DMS153 (cell line): Measurements from ENCODE around the gene GPR52.
"Not testable (repeated sequence)": the region's sequence is repeated elsewhere in the genome, so short reads cannot be mapped to it uniquely, and the experiment has no call there.

Experiments
- DNase-seq: peaks from one replicate; lab custom pipeline; 2025; lab: John Stamatoyannopoulos, UW

Gene GPR52, protein sequence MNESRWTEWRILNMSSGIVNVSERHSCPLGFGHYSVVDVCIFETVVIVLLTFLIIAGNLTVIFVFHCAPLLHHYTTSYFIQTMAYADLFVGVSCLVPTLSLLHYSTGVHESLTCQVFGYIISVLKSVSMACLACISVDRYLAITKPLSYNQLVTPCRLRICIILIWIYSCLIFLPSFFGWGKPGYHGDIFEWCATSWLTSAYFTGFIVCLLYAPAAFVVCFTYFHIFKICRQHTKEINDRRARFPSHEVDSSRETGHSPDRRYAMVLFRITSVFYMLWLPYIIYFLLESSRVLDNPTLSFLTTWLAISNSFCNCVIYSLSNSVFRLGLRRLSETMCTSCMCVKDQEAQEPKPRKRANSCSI

DNA sequence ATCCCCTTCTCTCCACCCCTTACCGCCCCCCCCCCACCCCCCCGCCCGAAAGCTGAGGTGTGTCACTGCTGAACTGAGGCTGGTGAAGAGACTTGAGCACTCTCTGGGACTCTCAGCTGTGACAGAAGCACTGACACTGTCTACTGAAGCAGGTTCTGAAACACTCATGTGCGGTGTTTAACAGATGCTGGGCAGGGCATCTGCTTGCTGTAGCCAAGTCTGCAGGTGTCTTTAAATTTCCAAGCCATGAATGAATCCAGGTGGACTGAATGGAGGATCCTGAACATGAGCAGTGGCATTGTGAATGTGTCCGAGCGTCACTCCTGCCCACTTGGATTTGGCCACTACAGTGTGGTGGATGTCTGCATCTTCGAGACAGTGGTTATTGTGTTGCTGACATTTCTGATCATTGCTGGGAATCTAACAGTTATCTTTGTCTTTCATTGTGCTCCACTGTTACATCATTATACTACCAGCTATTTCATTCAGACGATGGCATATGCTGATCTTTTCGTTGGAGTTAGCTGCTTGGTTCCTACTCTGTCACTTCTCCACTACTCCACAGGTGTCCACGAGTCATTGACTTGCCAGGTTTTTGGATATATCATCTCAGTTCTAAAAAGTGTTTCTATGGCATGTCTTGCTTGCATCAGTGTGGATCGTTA lies at the start of gene GPR52:
Gene GPR52 (plus strand): TSS at position 99 of the 665 bp plus-strand sequence. CDS start 148 bp downstream, at position 247.
- DNase-seq = no peak

DNA sequence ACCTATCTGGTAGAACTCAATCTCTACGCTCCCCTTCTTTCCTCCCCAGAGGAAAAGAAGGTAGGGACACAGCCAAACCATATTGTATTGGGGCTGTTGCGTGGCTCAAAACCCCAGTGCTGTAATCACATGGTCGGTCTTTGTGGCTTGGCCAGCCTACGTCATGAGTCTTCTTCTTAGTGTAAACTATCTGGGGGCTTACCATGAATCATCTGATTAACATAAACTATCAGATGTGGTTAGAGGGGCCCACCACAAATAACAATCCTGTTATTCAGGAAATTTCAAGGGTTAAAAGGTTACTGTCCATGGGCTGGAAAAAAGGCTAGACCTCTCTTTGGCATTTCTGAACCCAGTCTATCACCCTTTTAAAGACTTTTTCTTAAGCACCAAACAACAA lies 49.5 kb upstream of the GPR52 start:
- DNase-seq = no peak

DNA sequence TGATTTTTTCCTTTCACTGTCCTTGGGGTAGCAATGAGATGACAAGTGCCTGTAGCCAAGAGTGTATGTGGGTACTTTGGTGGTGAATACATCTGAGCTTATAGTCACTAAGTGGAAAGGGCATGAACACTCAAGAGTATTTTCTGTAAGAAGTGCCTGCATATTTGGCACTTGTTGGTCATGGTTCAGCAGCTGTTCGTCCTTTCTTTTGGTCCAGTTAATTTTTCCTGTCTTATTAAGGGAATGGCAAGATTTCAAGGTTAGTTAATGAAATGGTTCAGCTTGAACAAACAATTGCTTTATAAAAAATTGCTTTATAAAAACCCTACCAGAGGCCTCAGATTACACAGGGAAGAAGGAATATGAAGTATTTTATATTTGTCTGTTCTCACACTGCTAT lies 48.6 kb upstream of the GPR52 start:
- no peak for DNase-seq

DNA sequence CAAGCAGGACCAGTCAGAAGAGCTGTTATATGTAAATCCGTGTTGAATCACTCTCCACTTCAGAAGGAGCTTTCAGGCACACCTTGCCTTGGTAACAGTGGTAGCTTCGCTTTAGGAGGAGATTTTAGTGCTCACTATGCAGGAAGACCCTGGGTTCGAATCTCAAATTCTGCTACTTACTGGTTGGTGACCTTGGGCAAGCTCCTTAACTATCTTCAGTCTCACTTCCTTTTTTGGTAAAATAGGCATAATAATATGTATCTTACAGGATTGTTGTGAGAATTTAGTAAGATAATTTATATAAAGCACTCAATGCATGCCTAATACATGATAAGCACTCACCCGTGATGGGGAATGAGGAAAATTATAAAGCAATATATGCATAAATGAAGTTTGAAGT lies 46.7 kb upstream of the GPR52 start:
- no peak for DNase-seq

DNA sequence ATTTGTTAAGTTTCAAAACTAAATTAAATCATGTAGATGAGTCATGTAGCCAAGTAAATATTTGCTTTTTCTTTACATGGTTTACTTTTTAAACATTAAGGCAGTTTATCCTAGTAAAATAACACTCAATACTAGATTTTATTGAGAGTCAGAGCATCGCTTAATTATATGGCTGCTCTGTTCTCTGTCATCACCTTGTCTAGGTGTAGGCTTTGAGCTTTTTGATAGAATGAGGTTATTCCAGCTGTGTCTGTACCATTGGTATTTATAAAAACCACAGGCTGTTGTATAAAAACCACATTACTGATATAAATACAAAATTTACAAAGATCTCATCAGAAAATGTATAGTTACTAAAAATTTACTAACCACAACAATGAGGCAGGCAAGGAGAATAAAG lies 42.5 kb upstream of the GPR52 start:
- no peak for DNase-seq

DNA sequence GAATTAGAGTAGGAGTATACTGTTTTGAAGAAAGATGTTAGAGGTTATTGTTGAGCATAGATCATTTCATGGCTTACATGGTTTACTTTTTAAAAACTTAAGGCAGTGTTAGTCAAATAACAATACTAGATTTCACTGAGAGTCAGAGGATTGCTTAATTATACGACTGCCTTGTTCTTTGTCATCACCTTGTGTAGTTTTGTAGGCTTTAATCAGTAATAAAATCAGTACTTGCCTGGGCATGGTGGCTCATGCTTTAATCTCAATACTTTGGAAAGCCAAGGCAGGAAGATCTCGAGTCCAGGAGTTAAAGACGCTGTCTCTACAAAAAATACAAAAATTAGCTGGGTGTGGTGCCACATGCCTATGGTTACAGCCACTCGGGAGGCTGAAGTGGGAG lies 41.3 kb upstream of the GPR52 start:
- DNase-seq = no peak

DNA sequence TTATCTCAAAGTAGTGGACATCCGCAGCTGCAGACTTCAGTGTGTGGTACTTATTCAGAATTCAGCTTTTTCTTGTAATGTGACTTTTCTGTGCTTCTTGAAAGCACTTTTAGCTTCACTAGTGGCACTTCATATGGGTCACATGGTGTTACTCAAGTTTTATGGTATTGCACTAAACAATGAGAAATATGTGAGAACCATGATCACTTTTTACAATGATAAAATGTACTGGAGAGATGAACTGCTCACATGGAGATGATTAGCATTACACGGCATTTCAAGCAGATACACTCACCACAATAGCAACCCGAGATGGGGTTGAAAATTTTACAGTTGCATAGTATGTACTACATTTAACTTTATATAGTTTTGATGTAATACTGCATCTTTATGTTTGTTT lies 40.1 kb upstream of the GPR52 start:
- no peak for DNase-seq

DNA sequence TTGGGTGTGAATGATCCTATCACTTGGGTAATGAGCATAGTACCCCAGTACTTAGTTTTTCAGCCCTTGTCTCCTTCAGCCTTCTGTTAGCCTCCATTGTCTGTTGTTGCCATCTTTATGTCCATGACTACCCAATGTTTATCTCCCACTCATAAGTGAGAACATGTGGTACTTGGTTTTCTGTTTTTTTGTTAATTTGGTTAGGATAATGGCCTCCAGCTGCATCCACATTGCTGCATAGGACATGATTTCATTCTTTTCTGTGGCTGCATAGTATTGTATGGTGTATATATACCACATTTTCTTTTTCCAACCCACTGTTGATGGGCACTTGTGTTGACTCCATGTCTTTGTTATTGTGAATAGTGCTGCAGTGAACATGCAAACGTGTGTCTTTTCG lies 39.6 kb upstream of the GPR52 start:
- no peak for DNase-seq

DNA sequence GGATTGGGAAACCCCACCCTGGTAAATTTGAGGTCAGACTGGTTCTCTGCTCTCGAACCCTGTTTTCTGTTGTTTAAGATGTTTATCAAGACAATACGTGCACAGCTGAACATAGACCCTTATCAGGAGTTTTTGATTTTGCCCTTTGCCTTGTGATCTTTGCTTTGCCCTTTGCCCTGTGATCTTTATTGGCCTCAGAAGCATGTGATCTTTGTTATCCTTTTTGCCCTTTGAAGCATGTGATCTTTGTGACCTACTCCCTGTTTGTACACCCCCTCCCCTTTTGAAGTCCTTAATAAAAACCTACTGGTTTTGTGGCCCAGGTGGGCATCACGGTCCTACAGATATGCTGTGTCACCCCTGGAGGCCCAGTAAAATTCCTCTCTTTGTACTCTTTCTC lies 38.0 kb upstream of the GPR52 start:
- not testable (repeated sequence) for DNase-seq

DNA sequence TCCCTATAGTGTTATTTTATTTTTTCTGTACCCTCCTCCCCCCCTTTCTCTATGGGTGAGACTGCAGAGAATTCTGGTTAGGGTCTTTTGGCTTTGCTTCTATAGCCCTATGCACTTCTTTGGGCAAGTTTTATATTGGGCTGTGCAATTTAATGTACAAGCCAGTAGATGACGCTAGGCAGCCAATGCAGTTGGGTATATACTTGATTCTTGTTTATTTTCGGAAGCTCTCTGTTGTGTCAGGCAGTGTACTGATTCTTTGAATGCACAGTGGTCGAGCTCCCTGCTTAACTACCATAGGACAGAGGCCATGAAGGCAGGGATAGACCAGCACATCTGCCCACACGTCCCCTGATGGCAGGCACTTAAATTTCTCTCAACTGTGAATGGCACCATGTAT lies 34.1 kb upstream of the GPR52 start:
- no peak for DNase-seq

DNA sequence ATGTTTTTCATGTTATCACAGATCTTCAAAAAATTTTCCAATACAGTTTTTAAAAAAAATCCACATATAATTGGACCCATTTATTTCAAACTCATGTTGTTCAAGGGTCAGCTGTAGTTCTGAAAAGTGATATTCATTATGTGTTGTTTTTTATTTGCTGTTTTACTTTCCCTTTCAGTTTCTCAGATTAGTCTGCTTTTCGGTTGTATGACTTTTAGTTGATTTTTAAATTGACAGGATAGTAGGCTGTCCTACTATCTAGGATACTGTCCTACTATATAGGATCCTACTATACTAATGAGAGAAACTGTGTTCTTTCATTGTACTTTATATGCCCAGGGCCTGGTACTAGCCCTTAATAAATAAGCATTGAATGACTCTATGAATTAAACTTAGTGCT lies 33.6 kb upstream of the GPR52 start:
- no peak for DNase-seq

DNA sequence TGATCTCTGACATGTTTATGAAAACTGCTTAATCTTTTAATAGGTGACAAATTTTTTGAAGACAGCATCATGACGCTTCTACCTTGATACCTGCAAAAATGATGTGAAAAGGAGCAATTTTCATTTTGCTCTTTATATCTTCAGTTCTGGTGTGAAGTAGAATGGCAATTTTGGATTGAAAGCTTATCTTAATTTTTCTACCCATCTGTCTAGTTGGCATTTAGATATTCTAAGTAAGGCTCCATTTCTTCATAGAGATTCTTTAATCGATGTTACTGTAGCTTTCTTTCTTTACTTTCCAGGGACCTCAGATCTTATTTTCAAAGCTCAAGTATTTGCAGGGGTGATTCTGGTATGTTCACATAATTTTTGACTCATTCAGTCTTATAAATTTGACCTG lies 32.3 kb upstream of the GPR52 start:
- DNase-seq = no peak

DNA sequence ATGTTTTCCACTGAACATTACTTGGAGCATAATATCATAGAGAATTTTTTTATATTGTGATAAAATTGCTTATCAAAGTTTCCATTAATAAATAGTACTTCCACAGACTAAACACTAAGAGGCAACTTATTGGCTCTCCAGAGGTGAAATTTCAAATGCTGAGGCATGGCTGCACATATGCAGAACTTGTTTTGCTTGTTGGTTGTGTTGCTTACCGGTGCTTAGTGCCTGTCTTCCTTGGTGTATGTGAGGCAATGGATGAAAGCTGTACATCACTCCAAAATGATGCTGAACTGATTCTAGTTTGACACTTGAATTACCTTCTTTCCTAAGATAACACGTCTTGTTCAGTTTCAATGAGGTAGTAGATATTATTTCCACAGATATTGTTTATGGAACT lies 29.8 kb upstream of the GPR52 start:
- no peak for DNase-seq

DNA sequence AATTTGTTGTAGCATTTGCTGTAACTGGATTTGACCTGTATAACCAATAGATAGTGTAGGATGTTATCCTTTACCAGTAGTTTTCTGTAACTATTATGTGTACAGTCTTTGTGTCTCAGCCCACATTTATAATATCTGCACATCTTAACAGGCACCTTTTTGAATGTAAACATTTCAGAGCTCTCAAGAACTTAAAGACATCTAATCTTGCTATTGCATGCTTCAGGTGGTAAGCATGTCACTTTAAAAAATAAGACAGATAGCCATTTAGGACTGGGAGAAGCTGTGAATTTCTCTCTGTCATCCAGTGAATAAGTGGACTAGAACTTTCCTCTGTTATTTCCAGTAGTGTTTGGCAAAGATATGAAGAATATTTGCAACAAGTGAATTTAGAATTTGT lies 22.6 kb upstream of the GPR52 start:
- no peak for DNase-seq

DNA sequence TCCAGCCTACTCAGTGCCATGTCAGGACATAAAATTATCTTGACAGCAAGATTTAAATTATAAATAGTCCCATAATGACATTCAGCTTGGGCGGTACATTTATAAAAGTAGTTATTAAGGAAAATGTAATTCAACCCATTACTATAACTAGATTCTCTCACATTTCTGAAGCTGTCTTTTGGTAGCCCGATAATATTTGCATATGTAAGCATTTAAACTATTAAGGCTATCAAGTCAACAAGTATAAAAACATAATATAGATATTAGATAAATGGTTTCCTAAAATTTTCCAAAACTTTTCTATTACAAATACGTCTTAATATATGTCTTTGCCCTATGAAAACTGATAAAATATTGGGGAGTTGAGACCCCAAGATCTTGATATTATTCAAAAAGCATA lies 21.6 kb upstream of the GPR52 start:
- DNase-seq = no peak

DNA sequence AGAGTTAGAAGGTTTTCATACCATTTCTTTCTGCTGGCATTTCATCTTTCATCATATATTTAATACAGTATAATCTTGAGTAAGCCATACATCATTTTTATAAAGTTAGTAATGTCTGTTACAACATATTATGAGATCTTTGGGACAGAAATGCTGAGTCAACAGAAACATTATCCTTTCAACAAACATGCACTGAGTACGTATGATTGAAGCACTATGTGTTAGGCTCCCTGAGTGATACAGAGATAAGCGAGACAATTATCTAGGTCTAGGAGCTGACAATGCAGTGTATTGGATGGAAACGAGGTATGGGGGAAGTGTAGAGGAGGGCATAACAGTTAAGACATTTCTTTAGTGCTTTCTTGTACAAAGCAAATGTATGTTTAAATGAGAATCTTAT lies 19.7 kb upstream of the GPR52 start:
- DNase-seq = no peak

DNA sequence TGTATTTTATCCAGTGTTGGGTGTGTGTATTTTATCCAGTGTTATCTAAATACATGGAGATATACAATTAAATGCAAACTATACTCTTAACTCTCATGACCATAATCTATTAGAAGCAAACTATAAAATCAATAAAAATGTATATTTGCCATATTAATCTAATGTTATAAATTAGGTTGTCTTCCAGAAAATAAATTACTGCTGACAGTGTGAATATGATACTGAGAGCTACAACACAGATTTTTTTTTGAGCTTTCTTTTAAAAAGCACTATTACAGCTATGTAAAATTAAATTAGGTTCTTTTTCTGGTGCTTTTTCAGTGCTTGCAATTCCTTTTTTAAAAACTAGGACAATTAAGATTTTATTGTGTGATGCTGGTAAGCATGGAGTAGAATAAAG lies 19.0 kb upstream of the GPR52 start:
- no peak for DNase-seq

DNA sequence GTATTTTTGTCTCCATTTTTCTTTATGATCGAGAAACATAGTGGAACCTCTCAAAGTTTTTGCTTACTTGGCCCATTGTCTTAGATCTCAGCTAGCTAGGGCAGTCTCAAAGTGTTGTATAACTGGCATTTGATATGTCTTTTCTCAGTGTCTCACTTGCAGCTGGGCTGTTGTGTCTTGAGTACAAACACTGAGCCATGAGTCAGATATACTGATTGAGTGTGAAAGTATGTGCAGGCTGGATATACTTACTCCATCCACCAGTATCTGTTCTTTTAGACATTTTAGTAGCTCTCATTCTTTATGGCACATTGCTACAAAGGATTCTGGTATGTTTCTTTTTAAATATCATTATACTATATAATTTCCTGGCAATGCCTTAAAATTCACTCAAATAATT lies 14.3 kb upstream of the GPR52 start:
- no peak for DNase-seq

DNA sequence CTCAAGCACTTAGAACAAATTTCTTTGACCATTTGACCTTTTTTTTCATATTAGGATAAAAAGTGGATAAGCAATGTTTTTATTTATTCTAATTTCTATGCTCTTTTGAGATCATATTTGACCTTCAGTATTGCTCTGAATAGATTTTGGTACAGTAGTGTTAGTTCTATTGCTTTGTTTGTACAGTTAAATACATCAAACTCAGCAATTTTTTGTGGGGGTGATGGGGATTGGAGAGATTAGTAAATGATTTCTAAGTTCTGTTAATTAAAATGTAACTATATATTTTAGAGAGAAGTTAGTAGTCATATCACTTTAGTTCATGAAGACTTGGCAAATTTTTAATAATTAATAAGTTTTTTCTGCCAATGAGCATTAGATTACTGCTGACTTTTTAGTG lies 2.4 kb upstream of the GPR52 start:
- no peak for DNase-seq

DNA sequence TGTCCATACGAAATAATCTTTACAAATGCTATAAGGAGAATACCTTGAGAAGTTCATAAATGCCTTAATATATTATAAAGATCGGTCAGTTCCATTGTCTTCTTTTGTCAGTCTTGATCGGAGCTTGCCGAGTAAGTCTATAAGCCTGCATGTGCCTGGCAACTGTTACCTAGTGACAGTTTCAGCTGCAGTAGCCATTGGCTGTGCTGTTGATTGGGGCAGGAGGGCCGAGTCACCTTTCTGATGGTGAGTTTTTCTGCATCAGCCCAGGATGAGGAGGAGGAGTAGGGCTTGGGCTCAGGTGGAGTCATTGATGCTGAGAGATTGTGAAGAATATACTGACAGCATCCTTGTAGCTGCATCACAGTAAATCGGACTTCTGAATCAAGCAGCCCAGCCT lies 1.9 kb upstream of the GPR52 start:
- DNase-seq = no peak

DNA sequence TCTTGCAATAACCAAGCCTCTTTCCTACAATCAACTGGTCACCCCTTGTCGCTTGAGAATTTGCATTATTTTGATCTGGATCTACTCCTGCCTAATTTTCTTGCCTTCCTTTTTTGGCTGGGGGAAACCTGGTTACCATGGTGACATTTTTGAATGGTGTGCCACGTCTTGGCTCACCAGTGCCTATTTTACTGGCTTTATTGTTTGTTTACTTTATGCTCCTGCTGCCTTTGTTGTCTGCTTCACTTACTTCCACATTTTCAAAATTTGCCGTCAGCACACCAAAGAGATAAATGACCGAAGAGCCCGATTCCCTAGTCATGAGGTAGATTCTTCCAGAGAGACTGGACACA lies 743 bp downstream of the GPR52 start:
- no peak for DNase-seq

DNA sequence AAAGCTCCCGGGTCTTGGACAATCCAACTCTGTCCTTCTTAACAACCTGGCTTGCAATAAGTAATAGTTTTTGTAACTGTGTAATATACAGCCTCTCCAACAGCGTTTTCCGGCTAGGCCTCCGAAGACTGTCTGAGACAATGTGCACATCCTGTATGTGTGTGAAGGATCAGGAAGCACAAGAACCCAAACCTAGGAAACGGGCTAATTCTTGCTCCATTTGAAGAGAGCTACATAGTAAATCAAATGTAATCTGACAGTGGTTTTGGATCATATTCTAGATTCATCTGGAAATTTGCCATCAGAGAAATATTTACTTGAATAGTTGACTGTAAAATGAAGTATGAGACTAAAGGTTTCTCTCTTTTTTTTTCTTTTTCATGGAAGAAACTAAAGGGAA lies 1.2 kb downstream of the GPR52 start:
- no peak for DNase-seq

DNA sequence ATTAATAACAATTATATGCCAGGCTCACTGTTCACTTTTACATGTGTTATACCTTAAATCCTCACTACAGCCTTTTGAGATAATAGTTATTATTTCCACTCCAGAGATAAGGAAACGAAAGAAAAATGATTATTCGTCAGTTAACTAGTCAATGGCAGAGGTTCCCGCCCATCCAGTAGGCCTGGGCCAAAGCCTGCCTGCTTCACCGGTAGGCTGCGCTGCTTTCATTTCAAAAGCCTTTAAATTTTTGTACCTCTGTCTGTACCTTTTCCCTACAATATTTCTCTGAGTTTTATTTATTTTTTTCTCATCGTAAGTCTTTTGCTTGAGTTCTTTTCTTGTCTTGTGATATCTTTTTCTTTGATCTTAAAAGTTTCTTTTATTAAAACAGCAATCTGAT lies 3.6 kb downstream of the GPR52 start:
- no peak for DNase-seq

DNA sequence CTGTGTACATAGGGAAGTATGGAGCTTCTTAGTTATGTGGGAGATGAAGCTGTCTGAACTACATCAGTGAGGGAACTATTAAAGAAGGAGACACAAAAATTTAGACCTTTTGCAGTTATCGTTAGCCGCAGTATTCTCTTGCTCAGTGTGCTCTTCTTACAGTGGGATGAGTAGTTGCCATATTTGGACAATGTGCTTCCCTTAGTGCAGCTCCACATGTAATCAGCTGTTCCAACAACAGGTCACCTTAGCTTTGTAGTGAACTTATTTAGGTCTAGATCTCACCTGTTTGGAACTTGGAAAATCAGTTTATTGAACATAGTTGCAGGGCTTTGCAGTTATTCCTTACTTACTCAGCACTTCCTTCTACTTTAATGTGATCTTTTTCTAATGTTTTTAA lies 18.1 kb downstream of the GPR52 start:
- DNase-seq = no peak
